ENCODE measurements around the gene OR10H1.
"Not testable (repeated sequence)": the region's sequence is repeated elsewhere in the genome, so short reads cannot be mapped to it uniquely, and the experiment has no call there.

OR10H1 gene

GRCh38 chr19:15815306-15815705, at the start of gene OR10H1:
Gene OR10H1, minus strand, starts transcription at chr19:15815664. Its CDS starts 7,627 bp downstream, at chr19:15808037.
- H3K27me3 Mint-ChIP-seq, result peaks cover 28% of the 10 kb centered on the region
- H3K36me3 Mint-ChIP-seq, result no peaks in the 10 kb centered on the region
- no peak within 1 kb of the TSS for H3K27ac Mint-ChIP-seq
- H3K4me3 Mint-ChIP-seq, result no peak within 1 kb of the TSS
- H3K4me1 Mint-ChIP-seq, result peaks cover 15% of the 10 kb centered on the region
- H3K9me3 Mint-ChIP-seq, result no peaks in the 10 kb centered on the region
- ATAC-seq (ENCODE audit: low read depth) (no peak), DNase-seq (ENCODE audit: low spot score in 2 of 2) (no peak)

- peaks cover 4% of the 10 kb centered on the region for H3K9me3 Mint-ChIP-seq
- ATAC-seq (ENCODE audit: low read depth) (no peak), DNase-seq (ENCODE audit: low spot score in 2 of 2) (no peak)
- peaks cover 13% of the 10 kb centered on the region for H3K27me3 Mint-ChIP-seq
- peaks cover 4% of the 10 kb centered on the region for H3K36me3 Mint-ChIP-seq
- no peak overlapping the region for H3K27ac Mint-ChIP-seq
- H3K4me3 Mint-ChIP-seq, result no peak overlapping the region
- peaks cover 8% of the 10 kb centered on the region for H3K4me1 Mint-ChIP-seq
Measured at GRCh38 chr19:15864824-15865223, 49.4 kb upstream of the OR10H1 start.

- Mint-ChIP-seq H3K27ac (no peak overlapping the region), H3K4me3 (no peak overlapping the region), H3K4me1 (peaks cover 2% of the 10 kb centered on the region), H3K9me3 (peaks cover 2% of the 10 kb centered on the region), H3K27me3 (peaks cover 11% of the 10 kb centered on the region), H3K36me3 (peaks cover 3% of the 10 kb centered on the region)
- ATAC-seq (ENCODE audit: low read depth) (no peak), DNase-seq (ENCODE audit: low spot score in 2 of 2) (no peak)
Measured at GRCh38 chr19:15863272-15863671, 47.8 kb upstream of the OR10H1 start.

- no peak overlapping the region for H3K27ac Mint-ChIP-seq
Measured at GRCh38 chr19:15862444-15862843, 47.0 kb upstream of the OR10H1 start.

GRCh38 chr19:15860522-15860921, 45.1 kb upstream of the OR10H1 start:
- DNase-seq (ENCODE audit: low spot score in 2 of 2), result no peak
- Mint-ChIP-seq H3K4me3 (no peak overlapping the region), H3K9me3 (no peaks in the 10 kb centered on the region), H3K27me3 (peaks cover 13% of the 10 kb centered on the region), H3K27ac (no peak overlapping the region), H3K36me3 (no peaks in the 10 kb centered on the region), H3K4me1 (no peaks in the 10 kb centered on the region)
- ATAC-seq (ENCODE audit: low read depth), result no peak

More at GRCh38 chr19:15862444-15862843, 47.0 kb upstream of the OR10H1 start:
- Mint-ChIP-seq H3K4me1 (no peaks in the 10 kb centered on the region), H3K9me3 (no peaks in the 10 kb centered on the region), H3K36me3 (no peaks in the 10 kb centered on the region), H3K27me3 (peaks cover 11% of the 10 kb centered on the region), H3K4me3 (no peak overlapping the region)
- ATAC-seq (ENCODE audit: low read depth) (no peak), DNase-seq (ENCODE audit: low spot score in 2 of 2) (no peak)

GRCh38 chr19:15859187-15859586, 43.7 kb upstream of the OR10H1 start:
- H3K27me3 Mint-ChIP-seq, result peaks cover 13% of the 10 kb centered on the region
- no peaks in the 10 kb centered on the region for H3K36me3 Mint-ChIP-seq
- H3K4me3 Mint-ChIP-seq, result no peak overlapping the region
- ATAC-seq (ENCODE audit: low read depth), result no peak
- no peak for DNase-seq (ENCODE audit: low spot score in 2 of 2)
- no peak overlapping the region for H3K27ac Mint-ChIP-seq
- no peaks in the 10 kb centered on the region for H3K4me1 Mint-ChIP-seq
- no peaks in the 10 kb centered on the region for H3K9me3 Mint-ChIP-seq

GRCh38 chr19:15850385-15850784, 34.9 kb upstream of the OR10H1 start:
- ATAC-seq (ENCODE audit: low read depth) (no peak), DNase-seq (ENCODE audit: low spot score in 2 of 2) (no peak)
- Mint-ChIP-seq H3K27ac (no peak overlapping the region), H3K9me3 (no peaks in the 10 kb centered on the region), H3K27me3 (peaks cover 18% of the 10 kb centered on the region), H3K4me3 (no peak overlapping the region), H3K36me3 (no peaks in the 10 kb centered on the region), H3K4me1 (no peaks in the 10 kb centered on the region)

- Mint-ChIP-seq H3K4me1 (no peaks in the 10 kb centered on the region), H3K36me3 (no peaks in the 10 kb centered on the region), H3K9me3 (no peaks in the 10 kb centered on the region), H3K27me3 (peaks cover 16% of the 10 kb centered on the region), H3K4me3 (no peak overlapping the region), H3K27ac (no peak overlapping the region)
- no peak for DNase-seq (ENCODE audit: low spot score in 2 of 2)
- no peak for ATAC-seq (ENCODE audit: low read depth)
Measured at GRCh38 chr19:15846923-15847322, 31.5 kb upstream of the OR10H1 start.

GRCh38 chr19:15843894-15844222, 28.4 kb upstream of the OR10H1 start:
- ATAC-seq (ENCODE audit: low read depth); H3K36me3 Mint-ChIP-seq; H3K9me3 Mint-ChIP-seq; H3K4me3 Mint-ChIP-seq; H3K4me1 Mint-ChIP-seq; DNase-seq (ENCODE audit: low spot score in 2 of 2); H3K27ac Mint-ChIP-seq: not testable (repeated sequence)
- H3K27me3 Mint-ChIP-seq, result peaks cover 14% of the 10 kb centered on the region

- H3K9me3 Mint-ChIP-seq, result no peaks in the 10 kb centered on the region
- H3K27ac Mint-ChIP-seq, result no peak overlapping the region
- ATAC-seq (ENCODE audit: low read depth) (no peak), DNase-seq (ENCODE audit: low spot score in 2 of 2) (no peak)
- no peak overlapping the region for H3K4me3 Mint-ChIP-seq
- no peaks in the 10 kb centered on the region for H3K36me3 Mint-ChIP-seq
- no peaks in the 10 kb centered on the region for H3K4me1 Mint-ChIP-seq
- peaks cover 14% of the 10 kb centered on the region for H3K27me3 Mint-ChIP-seq
Measured at GRCh38 chr19:15843203-15843893, 27.9 kb upstream of the OR10H1 start.

GRCh38 chr19:15841875-15842569, 26.6 kb upstream of the OR10H1 start:
- DNase-seq (ENCODE audit: low spot score in 2 of 2), result no peak
- Mint-ChIP-seq H3K27me3 (peaks cover 13% of the 10 kb centered on the region), H3K4me3 (no peak overlapping the region), H3K9me3 (no peaks in the 10 kb centered on the region), H3K4me1 (peaks cover 4% of the 10 kb centered on the region), H3K27ac (no peak overlapping the region), H3K36me3 (no peaks in the 10 kb centered on the region)
- no peak for ATAC-seq (ENCODE audit: low read depth)

GRCh38 chr19:15840833-15841232, 25.4 kb upstream of the OR10H1 start:
- no peak for ATAC-seq (ENCODE audit: low read depth)
- no peak overlapping the region for H3K4me3 Mint-ChIP-seq
- H3K27me3 Mint-ChIP-seq, result peaks cover 9% of the 10 kb centered on the region
- DNase-seq (ENCODE audit: low spot score in 2 of 2), result no peak
- no peak overlapping the region for H3K27ac Mint-ChIP-seq
- peaks cover 1% of the 10 kb centered on the region for H3K9me3 Mint-ChIP-seq
- H3K36me3 Mint-ChIP-seq, result no peaks in the 10 kb centered on the region
- H3K4me1 Mint-ChIP-seq, result peaks cover 10% of the 10 kb centered on the region

- not testable (repeated sequence) for H3K27ac Mint-ChIP-seq, H3K9me3 Mint-ChIP-seq
- H3K4me1 Mint-ChIP-seq, result peaks cover 12% of the 10 kb centered on the region
Measured at GRCh38 chr19:15839888-15840287, 24.4 kb upstream of the OR10H1 start.

GRCh38 chr19:15838351-15838750, 22.9 kb upstream of the OR10H1 start:
- DNase-seq (ENCODE audit: low spot score in 2 of 2) (no peak), ATAC-seq (ENCODE audit: low read depth) (no peak)
- no peak overlapping the region for H3K27ac Mint-ChIP-seq
- H3K4me3 Mint-ChIP-seq, result no peak overlapping the region
- H3K27me3 Mint-ChIP-seq, result peaks cover under 1% of the 10 kb centered on the region
- no peaks in the 10 kb centered on the region for H3K36me3 Mint-ChIP-seq
- peaks cover 2% of the 10 kb centered on the region for H3K9me3 Mint-ChIP-seq
- H3K4me1 Mint-ChIP-seq, result peaks cover 12% of the 10 kb centered on the region

More at GRCh38 chr19:15839888-15840287, 24.4 kb upstream of the OR10H1 start:
- not testable (repeated sequence) for H3K27me3 Mint-ChIP-seq; H3K4me3 Mint-ChIP-seq; H3K36me3 Mint-ChIP-seq; ATAC-seq (ENCODE audit: low read depth); DNase-seq (ENCODE audit: low spot score in 2 of 2)

All from memory B cell (primary cell).